Measurements from ENCODE around the gene DNAJB9. TPM values are rescaled to one million over a fixed set of nuclear protein-coding genes. Genes with fewer than 3 reads are reported as not detected.

The DNAJB9 gene
- total RNA-seq, 2 donors from 2014 or later = 30.8 to 48.8 TPM

GRCh38 chr7:108598914-108599580 is 29.4 kb downstream of the DNAJB9 start:
- DNase-seq (no peak), ATAC-seq (no peak)
- intact Hi-C loops (cut with DNase I) = no loop called here

- DNase-seq (no peak), ATAC-seq (no peak)
- intact Hi-C loops (cut with DNase I) = no loop called here
Measured at GRCh38 chr7:108600399-108600798, 30.7 kb downstream of the DNAJB9 start.

GRCh38 chr7:108603656-108604306 is 34.1 kb downstream of the DNAJB9 start:
- intact Hi-C loops (cut with DNase I) = no loop called here
- DNase-seq = no peak
- no peak for ATAC-seq

GRCh38 chr7:108604307-108605077 is 34.8 kb downstream of the DNAJB9 start:
- DNase-seq = no peak
- intact Hi-C loops (cut with DNase I) = no loop called here

GRCh38 chr7:108605559-108606201 is 36.0 kb downstream of the DNAJB9 start:
- intact Hi-C loops (cut with DNase I) = no loop called here
- ATAC-seq (no peak), DNase-seq (no peak)

More at GRCh38 chr7:108604307-108605077, 34.8 kb downstream of the DNAJB9 start:
- ATAC-seq = no peak

GRCh38 chr7:108609643-108610042 is 40.0 kb downstream of the DNAJB9 start:
- DNase-seq (no peak), ATAC-seq (no peak)
- intact Hi-C loops (cut with DNase I) = no loop called here

- ATAC-seq (no peak), DNase-seq (no peak)
- intact Hi-C loops (cut with DNase I) = no loop called here
Measured at GRCh38 chr7:108611268-108611667, 41.6 kb downstream of the DNAJB9 start.

- intact Hi-C loops (cut with DNase I) = no loop called here
- no peak for DNase-seq
- ATAC-seq = peak in 1 of 2 donors; percentile 44
Measured at GRCh38 chr7:108613147-108613948, 43.7 kb downstream of the DNAJB9 start.

GRCh38 chr7:108613949-108614381 is 44.3 kb downstream of the DNAJB9 start:
- no peak for ATAC-seq
- no peak for DNase-seq
- intact Hi-C loops (cut with DNase I) = no loop called here

GRCh38 chr7:108614896-108615295 is 45.2 kb downstream of the DNAJB9 start:
- ATAC-seq (no peak), DNase-seq (no peak)
- intact Hi-C loops (cut with DNase I) = no loop called here

GRCh38 chr7:108618056-108618455 is 48.4 kb downstream of the DNAJB9 start:
- intact Hi-C loops (cut with DNase I) = no loop called here
- ATAC-seq = no peak

GRCh38 chr7:108623220-108623619 is 53.5 kb downstream of the DNAJB9 start:
- ATAC-seq (no peak), DNase-seq (no peak)
- intact Hi-C loops (cut with DNase I) = no loop called here

More at GRCh38 chr7:108618056-108618455, 48.4 kb downstream of the DNAJB9 start:
- DNase-seq = no peak

Other genes with a start within 250 kb of the DNAJB9 start
- 1 to 10 TPM in 1 of 2 donors, under 1 TPM in 1; 0.47 to 3.4 TPM for gene NRCAM, start 113.4 kb upstream of the DNAJB9 start, total RNA-seq
- gene PNPLA8, start 43.7 kb upstream of the DNAJB9 start, total RNA-seq = 10 to 100 TPM; 28.0 to 34.7 TPM
- 10 to 100 TPM; 21.1 to 24.2 TPM for gene THAP5, start 168 bp upstream of the DNAJB9 start, total RNA-seq